Upper lobe of left lung (tissue), 4 donors: ENCODE results near the gene RIPOR2.

Experiments used
- EP300 ChIP-seq, 4 donors: sonication (generic); formaldehyde crosslinking; IDR thresholded peaks; one replicate each; pipeline ENCODE4 v1.5.1; 2017; ENCODE audit warnings: antibody characterized with exemption in 4 of 4, control low read depth in 2 of 4
- POLR2A ChIP-seq, 4 donors: fragments of 450-650 bp; IDR thresholded peaks; one replicate each; pipeline ENCODE4 v1.5.1; 2016 to 2017; ENCODE audit warnings: antibody characterized with exemption in 4 of 4, mild to moderate bottlenecking in 2 of 4
- TF ChIP-seq, protein P1 (sequence below), 6 experiments: fragments of 450-650 bp in 4 of 6; fragments of 200-600 bp in 2 of 6; sonication (generic) in 2 of 6; IDR thresholded peaks; one replicate each; pipeline ENCODE4 v1.5.1; 2016 to 2019; ENCODE audit warnings: antibody characterized with exemption in 6 of 6

DNA sequence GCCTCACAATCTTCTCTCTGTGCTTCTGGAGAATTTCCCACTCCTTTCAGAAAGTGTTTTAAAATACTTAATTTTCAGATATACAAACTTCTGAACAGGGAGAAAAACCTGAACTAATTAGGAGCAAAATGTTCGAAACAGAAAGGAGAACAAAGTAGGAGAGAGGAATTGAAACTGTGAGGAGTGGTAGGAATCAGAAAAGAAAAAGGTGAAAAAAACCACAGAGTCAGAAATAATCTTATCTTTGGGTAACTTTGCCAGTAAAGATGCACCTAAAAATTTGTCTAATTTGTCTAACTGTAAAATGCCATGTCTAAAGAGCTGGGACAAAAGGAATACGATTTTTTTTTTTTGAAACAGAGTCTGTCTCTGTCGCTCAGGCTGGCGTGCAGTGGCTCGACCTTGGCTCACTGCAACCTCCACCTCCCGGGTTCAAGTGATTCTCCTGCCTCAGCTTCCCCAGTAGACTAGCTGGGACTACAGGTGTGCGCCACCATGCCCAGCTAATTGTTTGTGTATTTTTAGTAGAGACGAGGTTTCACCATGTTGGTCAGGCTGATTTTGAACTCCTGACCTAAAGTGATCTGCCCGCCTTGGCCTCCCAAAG is 4.7 kb upstream of the RIPOR2 start:
- TF ChIP-seq, protein P1, sequence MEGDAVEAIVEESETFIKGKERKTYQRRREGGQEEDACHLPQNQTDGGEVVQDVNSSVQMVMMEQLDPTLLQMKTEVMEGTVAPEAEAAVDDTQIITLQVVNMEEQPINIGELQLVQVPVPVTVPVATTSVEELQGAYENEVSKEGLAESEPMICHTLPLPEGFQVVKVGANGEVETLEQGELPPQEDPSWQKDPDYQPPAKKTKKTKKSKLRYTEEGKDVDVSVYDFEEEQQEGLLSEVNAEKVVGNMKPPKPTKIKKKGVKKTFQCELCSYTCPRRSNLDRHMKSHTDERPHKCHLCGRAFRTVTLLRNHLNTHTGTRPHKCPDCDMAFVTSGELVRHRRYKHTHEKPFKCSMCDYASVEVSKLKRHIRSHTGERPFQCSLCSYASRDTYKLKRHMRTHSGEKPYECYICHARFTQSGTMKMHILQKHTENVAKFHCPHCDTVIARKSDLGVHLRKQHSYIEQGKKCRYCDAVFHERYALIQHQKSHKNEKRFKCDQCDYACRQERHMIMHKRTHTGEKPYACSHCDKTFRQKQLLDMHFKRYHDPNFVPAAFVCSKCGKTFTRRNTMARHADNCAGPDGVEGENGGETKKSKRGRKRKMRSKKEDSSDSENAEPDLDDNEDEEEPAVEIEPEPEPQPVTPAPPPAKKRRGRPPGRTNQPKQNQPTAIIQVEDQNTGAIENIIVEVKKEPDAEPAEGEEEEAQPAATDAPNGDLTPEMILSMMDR (IDR thresholded peaks at IDR 0.05): no peak
- TF ChIP-seq EP300 (IDR thresholded peaks at IDR 0.05) (no peak), POLR2A (IDR thresholded peaks at IDR 0.05) (no peak)
